ENCODE measurements around the gene NDRG3.
"Not testable (repeated sequence)": the region's sequence is repeated elsewhere in the genome, so short reads cannot be mapped to it uniquely, and the experiment has no call there.

NDRG3 gene

GRCh38 chr20:36703530-36703929, 42.4 kb downstream of the NDRG3 start:
- FAIRE-seq (no peak), DNase-seq (ENCODE audit: insufficient read length, low spot score) (no peak)

DNA sequence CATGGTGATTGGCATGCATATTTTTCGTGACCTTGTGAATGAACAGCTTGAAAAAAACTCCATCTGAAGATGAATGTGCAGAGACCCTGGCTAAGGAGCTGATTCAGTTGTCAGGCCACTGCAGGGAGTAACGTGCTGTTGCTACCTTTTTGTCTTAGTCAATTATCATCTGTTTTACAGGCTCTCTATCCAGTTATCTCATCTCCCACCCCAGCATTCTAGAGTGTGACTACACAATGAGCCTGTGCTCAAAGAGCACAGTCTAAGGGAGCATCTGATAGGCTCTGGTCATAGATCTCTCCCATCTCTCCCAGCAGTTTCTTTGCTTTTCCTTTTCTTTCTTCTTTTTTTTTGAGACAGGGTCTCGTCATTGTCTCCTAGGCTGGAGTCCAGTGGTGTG, 45.5 kb downstream of the NDRG3 start:
- FAIRE-seq (no peak), DNase-seq (ENCODE audit: insufficient read length, low spot score) (no peak)

DNA sequence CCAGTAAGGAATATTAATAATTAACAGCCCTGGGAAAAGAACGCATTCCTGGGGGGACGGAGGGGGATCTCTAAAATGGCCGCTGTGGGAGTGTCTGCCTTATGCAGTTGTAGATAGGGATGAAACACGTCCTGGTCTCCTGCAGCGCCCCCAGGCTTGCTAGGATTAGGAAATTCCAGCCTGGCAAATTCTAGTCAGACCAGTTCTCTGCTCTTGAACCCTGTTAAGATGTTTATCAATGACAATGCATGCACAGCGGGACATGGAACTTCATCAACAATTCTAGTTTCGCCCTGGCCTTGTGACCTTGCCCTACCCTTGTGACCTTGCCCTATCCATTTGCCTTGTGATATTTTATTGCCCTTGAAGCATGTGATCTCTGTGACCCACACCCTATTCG, 50.4 kb downstream of the NDRG3 start:
- DNase-seq (ENCODE audit: insufficient read length, low spot score); FAIRE-seq: not testable (repeated sequence)

DNA sequence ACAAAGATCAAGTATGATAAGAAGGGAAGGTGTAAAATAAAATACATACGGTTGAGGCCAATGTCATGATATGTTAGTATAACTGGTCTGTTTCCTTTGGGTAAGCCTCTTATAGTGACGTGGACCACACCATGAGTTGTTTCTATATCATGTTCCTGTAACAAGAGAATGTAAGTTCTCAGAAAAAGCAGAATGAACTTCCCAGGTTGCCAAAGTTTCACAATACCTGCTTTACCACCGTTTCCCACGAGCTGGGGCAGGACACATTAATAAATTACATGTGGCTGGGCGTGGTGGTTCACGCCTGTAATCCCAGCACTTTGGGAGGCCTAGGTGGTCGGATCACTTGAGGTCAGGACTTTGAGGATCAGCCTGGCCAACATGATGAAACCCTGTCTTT, 57.3 kb downstream of the NDRG3 start:
- FAIRE-seq, result no peak

GRCh38 chr20:36687850-36688249, 58.0 kb downstream of the NDRG3 start:
- DNase-seq (ENCODE audit: insufficient read length, low spot score) (no peak), FAIRE-seq (peak; percentile 40)

More for the DNA sequence above, 57.3 kb downstream of the NDRG3 start:
- DNase-seq (ENCODE audit: insufficient read length, low spot score), result no peak

DNA sequence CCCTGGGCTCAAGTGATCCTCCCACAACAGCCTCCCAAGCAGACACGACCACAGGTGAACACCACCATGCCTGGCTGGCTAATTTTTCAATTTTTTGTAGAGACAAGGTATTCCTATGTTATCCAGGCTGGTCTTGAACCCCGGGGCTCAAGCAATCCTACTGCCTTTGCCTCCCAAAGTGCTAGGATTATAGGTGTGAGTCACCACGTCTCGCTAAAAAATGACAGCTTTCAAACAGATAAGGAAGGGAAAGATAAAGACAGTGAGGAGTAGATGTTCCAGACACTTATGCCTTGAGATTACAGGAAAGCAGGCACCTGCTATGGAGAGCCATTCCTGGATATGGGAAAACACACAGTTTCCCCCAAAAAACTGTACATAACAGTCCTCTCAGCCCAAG, 58.9 kb downstream of the NDRG3 start:
- FAIRE-seq, result peak; percentile 33
- DNase-seq (ENCODE audit: insufficient read length, low spot score), result no peak

- DNase-seq (ENCODE audit: insufficient read length, low spot score), result no peak
These were observed 59.4 kb downstream of the NDRG3 start for GRCh38 chr20:36686504-36686903.

DNA sequence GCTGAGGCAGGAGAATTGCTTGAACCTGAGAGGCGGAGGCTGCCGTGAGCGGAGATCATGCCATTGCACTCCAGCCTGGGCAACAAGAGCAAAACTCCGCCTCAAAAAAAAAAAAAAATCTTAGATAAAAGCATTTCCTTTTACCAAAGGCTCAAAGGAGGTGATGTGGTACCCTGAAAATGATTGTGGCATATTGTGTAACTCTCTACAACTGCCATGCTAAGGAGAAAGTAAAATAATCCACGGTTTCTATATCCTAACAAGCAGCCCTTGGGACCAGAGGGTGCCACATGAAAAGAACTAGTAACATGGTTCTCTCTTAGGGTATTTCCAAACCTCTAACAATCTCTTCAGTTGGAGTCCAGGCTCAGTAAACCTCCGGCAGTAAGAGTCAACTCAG, 61.1 kb downstream of the NDRG3 start:
- no peak for DNase-seq (ENCODE audit: insufficient read length, low spot score)
- FAIRE-seq, result no peak

More at GRCh38 chr20:36686504-36686903, 59.4 kb downstream of the NDRG3 start:
- FAIRE-seq, result no peak

DNA sequence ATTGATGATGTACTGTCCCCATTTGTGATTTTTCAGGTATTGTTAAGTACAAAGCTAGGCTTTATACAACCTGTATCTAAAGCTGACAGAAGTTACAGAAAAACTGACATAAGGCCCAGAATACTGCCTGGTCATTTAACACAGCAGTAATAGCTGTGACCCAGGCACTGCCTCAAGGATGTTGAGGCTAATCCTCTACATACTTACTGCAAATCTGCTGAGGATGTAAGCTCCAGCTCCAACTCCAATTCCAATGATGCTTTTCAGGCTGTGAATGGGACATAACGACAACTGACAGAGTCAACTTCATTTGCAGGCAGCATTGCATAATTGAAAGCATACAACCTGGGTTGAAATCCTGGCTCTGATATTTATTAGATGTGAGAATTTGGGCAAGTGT, 63.6 kb downstream of the NDRG3 start:
- FAIRE-seq (peak; percentile 72), DNase-seq (ENCODE audit: insufficient read length, low spot score) (no peak)

- DNase-seq (ENCODE audit: insufficient read length, low spot score) (no peak), FAIRE-seq (no peak)
These were observed 68.5 kb downstream of the NDRG3 start for GRCh38 chr20:36677422-36677771.

DNA sequence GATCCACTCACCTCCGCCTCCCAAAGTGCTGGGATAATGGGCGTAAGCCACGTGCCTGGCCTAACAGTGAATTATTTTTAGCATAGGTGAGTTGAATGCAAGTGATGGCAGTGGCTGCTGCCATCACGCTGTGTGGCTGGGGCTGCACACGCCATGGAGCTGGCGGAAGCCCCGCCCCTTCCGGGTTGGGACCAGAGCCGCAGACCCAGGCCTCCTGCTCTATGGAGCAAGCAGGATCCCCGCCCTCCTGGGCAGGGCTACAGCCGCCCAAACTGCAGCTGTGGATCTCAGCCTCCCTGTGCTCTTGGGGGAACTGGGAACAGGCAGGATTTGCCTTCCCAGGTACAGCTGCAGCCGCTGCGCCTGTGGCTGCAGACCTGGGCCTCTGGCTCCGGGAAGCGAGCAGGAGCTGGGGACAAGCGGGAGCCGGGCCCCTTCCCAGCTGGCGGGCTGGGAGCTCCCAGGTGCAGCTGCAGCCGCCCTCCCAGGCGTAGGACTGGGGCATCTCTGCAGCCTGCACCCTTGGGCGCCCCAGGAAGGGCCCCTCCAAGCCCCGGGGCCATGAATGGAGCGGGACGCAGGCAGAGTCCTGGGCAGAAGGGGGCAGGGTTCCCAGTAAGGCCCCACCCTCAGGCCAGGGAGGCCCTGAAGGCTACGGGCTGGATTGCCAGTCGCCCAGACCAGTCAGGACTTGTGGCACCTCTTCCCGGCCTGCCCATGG, 69.0 kb downstream of the NDRG3 start:
- DNase-seq (ENCODE audit: insufficient read length, low spot score), result no peak
- no peak for FAIRE-seq

DNA sequence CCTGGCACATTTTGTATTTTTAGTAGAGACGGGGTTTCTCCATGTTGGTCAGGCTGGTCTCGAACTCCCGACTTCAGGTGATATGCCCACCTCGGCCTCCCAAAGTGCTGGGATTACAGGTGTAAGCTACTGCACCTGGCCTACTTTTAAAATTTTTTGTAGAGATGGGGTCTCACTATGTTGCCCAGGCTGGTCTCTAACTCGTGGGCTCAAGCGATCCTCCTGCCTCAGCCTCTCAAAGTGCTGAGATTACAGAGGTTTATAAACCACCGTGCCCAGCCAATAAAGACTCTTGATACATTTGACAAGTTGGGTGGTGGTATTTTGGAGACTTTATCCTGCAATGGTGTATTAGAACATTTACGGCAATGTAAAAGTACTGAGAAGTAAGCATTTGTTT, 70.3 kb downstream of the NDRG3 start:
- not testable (repeated sequence) for DNase-seq (ENCODE audit: insufficient read length, low spot score); FAIRE-seq

- FAIRE-seq (no peak), DNase-seq (ENCODE audit: insufficient read length, low spot score) (no peak)
These were observed 72.9 kb downstream of the NDRG3 start for GRCh38 chr20:36672991-36673390.

- FAIRE-seq (peak; percentile 20), DNase-seq (ENCODE audit: insufficient read length, low spot score) (no peak)
These were observed 75.1 kb downstream of the NDRG3 start for GRCh38 chr20:36670665-36671357.

- FAIRE-seq (peak; percentile 63), DNase-seq (ENCODE audit: insufficient read length, low spot score) (no peak)
These were observed 79.6 kb downstream of the NDRG3 start for GRCh38 chr20:36666181-36666740.

GRCh38 chr20:36663031-36663430, 82.9 kb downstream of the NDRG3 start:
- no peak for DNase-seq (ENCODE audit: insufficient read length, low spot score)
- FAIRE-seq, result peak; percentile 85

DNA sequence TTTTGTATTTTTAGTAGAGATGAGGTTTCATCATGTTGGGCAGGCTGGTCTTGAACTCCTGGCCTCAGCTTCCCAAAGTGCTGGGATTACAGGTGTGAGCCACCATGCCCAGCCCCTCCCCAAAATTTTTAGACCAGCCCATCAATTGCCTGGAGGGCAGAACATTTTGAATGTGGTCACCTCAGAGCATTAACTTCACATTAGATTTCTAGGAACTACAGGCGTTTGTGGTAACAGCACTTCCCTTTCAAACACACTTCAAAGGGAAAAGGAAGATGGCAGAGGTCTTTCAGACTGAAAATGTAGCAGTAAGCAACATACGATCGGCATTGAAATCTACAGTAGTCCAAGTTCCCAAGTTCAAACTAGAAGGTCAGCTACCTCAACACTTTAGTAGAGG, 87.6 kb downstream of the NDRG3 start:
- DNase-seq (ENCODE audit: insufficient read length, low spot score), result no peak
- FAIRE-seq, result no peak

- peak; percentile 42 for FAIRE-seq
- no peak for DNase-seq (ENCODE audit: insufficient read length, low spot score)
These were observed 89.2 kb downstream of the NDRG3 start for GRCh38 chr20:36656733-36657132.

- peak; percentile 26 for FAIRE-seq
- DNase-seq (ENCODE audit: insufficient read length, low spot score), result no peak
These were observed 90.9 kb downstream of the NDRG3 start for GRCh38 chr20:36655004-36655403.

- FAIRE-seq, result no peak
- DNase-seq (ENCODE audit: insufficient read length, low spot score), result no peak
These were observed 91.4 kb downstream of the NDRG3 start for GRCh38 chr20:36654506-36654905.

- FAIRE-seq (peak; percentile 73), DNase-seq (ENCODE audit: insufficient read length, low spot score) (no peak)
These were observed 92.4 kb downstream of the NDRG3 start for GRCh38 chr20:36653456-36653855.

Measured in HTR-8/SVneo (cell line).